ENCODE data around the gene BLOC1S6. TPM values are rescaled to one million over a fixed set of nuclear protein-coding genes. Genes with fewer than 3 reads are reported as not detected.

Gene BLOC1S6
- total and polyA plus RNA-seq, 2 of the 13 experiments (the other 11 are each of a cell fraction or from before 2014, with no cell fraction given), result 11.8 to 44.3 TPM

GRCh38 chr15:45587095-45587862, at the start of gene BLOC1S6 (continued):
- peak; percentile 97 for TF ChIP-seq DMAP1 (CRISPR knock-in tag; IDR thresholded peaks at IDR 0.05)
- TF ChIP-seq ZFP36 (IDR thresholded peaks at IDR 0.05; ENCODE audit: borderline replicate concordance, low read depth, low read length, partially characterized antibody), result no peak
- no peak; the same call in 1 of the 2 replicates for TF ChIP-seq ZNF7 (CRISPR knock-in tag; IDR thresholded peaks at IDR 0.05)
- TF ChIP-seq, protein P1, sequence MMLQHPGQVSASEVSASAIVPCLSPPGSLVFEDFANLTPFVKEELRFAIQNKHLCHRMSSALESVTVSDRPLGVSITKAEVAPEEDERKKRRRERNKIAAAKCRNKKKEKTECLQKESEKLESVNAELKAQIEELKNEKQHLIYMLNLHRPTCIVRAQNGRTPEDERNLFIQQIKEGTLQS (CRISPR knock-in tag; IDR thresholded peaks at IDR 0.05), result 0 out of 2 replicates have a peak, but pooled peaks have one; percentile 31
- TF ChIP-seq ZNF883 (CRISPR knock-in tag; IDR thresholded peaks at IDR 0.05; ENCODE audit: not compliant biosample characterization), result peak; percentile 79
- TF ChIP-seq CC2D1A (CRISPR knock-in tag; IDR thresholded peaks at IDR 0.05), result no peak
- TF ChIP-seq NR2F1 (CRISPR knock-in tag; IDR thresholded peaks at IDR 0.05), result 0 out of 4 replicates have a peak, but pooled peaks of 1 of the 2 experiments have one; percentile 14
- TF ChIP-seq ZMYM2 (CRISPR knock-in tag; IDR thresholded peaks at IDR 0.05), result 0 out of 2 replicates have a peak, but pooled peaks have one; percentile 39
- peak; percentile 97 for TF ChIP-seq ARID4A (CRISPR knock-in tag; IDR thresholded peaks at IDR 0.05; ENCODE audit: borderline replicate concordance)

All from HepG2 (cell line).